ENCODE measurements around the gene C10orf62.

Gene C10orf62

DNA sequence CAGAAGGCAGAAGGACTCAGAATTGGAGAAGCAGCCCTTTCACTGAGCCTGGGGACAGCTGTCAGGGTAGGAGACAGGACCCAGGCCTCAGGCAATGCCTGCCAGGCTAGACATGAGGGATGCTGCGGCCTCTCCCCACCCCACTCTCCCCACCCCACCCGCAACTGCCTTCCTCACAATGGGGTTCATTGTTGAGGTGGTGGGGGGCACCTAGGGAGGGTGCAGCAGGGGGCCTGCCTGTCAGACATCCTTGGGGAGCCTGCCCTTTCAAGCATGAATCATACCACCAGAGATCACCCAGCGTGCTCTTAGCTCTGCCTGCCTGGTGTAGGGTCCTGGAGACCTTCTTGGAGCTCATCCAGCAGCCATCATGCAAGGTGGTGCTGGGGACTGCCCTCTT is at the start of gene C10orf62:
Gene C10orf62 (plus strand): TSS at position 243 of the 400 bp plus-strand sequence. CDS start 177 bp downstream, outside the sequence.
- ChIA-PET POLR2A (no interaction called here), CTCF (interaction anchor here (2.2 to 2.9 kb wide), 2 partner anchors 23 to 36 kb away, joined by 6 to 7 read pairs; no protein-coding TSS in a partner anchor)
- no peaks in the 10 kb centered on the region for H3K36me3 ChIP-seq (ENCODE audit: control insufficient read depth in 2 of 2, insufficient read depth in 1 of 2, low read length in 2 of 2)

GRCh38 chr10:97540669-97541500 is 48.6 kb upstream of the C10orf62 start:
- H3K9me3 ChIP-seq (ENCODE audit: control insufficient read depth, insufficient read depth, low read depth, low read length): no peaks in the 10 kb centered on the region
- ChIA-PET POLR2A (no interaction called here), CTCF (interaction anchor here (0.6 to 5.7 kb wide), 3 partner anchors 12 to 68 kb away, joined by 4 to 27 read pairs (median 4); no protein-coding TSS in a partner anchor)
- no peak overlapping the region for H3K4me3 ChIP-seq (ENCODE audit: low read depth, low read length)
- H3K27ac ChIP-seq (ENCODE audit: extremely low read depth, low read depth, low read length): no peak overlapping the region
- TF ChIP-seq, protein P1, sequence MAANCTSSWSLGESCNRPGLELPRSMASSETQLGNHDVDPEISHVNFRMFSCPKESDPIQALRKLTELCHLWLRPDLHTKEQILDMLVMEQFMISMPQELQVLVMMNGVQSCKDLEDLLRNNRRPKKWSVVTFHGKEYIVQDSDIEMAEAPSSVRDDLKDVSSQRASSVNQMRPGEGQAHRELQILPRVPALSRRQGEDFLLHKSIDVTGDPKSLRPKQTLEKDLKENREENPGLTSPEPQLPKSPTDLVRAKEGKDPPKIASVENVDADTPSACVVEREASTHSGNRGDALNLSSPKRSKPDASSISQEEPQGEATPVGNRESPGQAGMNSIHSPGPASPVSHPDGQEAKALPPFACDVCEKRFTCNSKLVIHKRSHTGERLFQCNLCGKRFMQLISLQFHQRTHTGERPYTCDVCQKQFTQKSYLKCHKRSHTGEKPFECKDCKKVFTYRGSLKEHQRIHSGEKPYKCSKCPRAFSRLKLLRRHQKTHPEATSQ (tag by site-specific recombination; IDR thresholded peaks at IDR 0.05): no peak
- peak; percentile 78 for TF ChIP-seq EGR2 (tag by site-specific recombination; IDR thresholded peaks at IDR 0.05; ENCODE audit: low read depth)
- TF ChIP-seq ZNF585B (tag by site-specific recombination; IDR thresholded peaks at IDR 0.05): no peak
- TF ChIP-seq REST (tag by site-specific recombination; IDR thresholded peaks at IDR 0.05): no peak
- peak; percentile 91 for TF ChIP-seq ZFHX2 (tag by site-specific recombination; conservative IDR thresholded peaks at IDR 0.05)
- TF ChIP-seq ZNF654 (tag by site-specific recombination; IDR thresholded peaks at IDR 0.05; ENCODE audit: low read depth): no peak
- peak; percentile 84 for TF ChIP-seq ZIC2 (tag by site-specific recombination; IDR thresholded peaks at IDR 0.05)
- TF ChIP-seq PRDM1 (tag by site-specific recombination; IDR thresholded peaks at IDR 0.05): no peak
- no peak for TF ChIP-seq ZNF121 (tag by site-specific recombination; IDR thresholded peaks at IDR 0.05)
- peaks cover 8% of the 10 kb centered on the region; the same call in 1 of the 2 replicates for H3K4me1 ChIP-seq (ENCODE audit: control insufficient read depth, insufficient read depth, low read length)
- no peaks in the 10 kb centered on the region for H3K36me3 ChIP-seq (ENCODE audit: control insufficient read depth in 2 of 2, insufficient read depth in 1 of 2, low read length in 2 of 2)

More for the DNA sequence above, at the start of gene C10orf62:
- H3K9me3 ChIP-seq (ENCODE audit: control insufficient read depth, insufficient read depth, low read depth, low read length): no peaks in the 10 kb centered on the region
- no peaks in the 10 kb centered on the region for H3K4me1 ChIP-seq (ENCODE audit: control insufficient read depth, insufficient read depth, low read length)
- no peak within 1 kb of the TSS for H3K27ac ChIP-seq (ENCODE audit: extremely low read depth, low read depth, low read length)
- TF ChIP-seq ZIC2 (tag by site-specific recombination; IDR thresholded peaks at IDR 0.05): peak; percentile 86
- TF ChIP-seq ZNF701 (tag by site-specific recombination; IDR thresholded peaks at IDR 0.05): no peak
- TF ChIP-seq GLIS1 (tag by site-specific recombination; IDR thresholded peaks at IDR 0.05): peak; percentile 67
- no peak within 1 kb of the TSS for H3K4me3 ChIP-seq (ENCODE audit: low read depth, low read length)

DNA sequence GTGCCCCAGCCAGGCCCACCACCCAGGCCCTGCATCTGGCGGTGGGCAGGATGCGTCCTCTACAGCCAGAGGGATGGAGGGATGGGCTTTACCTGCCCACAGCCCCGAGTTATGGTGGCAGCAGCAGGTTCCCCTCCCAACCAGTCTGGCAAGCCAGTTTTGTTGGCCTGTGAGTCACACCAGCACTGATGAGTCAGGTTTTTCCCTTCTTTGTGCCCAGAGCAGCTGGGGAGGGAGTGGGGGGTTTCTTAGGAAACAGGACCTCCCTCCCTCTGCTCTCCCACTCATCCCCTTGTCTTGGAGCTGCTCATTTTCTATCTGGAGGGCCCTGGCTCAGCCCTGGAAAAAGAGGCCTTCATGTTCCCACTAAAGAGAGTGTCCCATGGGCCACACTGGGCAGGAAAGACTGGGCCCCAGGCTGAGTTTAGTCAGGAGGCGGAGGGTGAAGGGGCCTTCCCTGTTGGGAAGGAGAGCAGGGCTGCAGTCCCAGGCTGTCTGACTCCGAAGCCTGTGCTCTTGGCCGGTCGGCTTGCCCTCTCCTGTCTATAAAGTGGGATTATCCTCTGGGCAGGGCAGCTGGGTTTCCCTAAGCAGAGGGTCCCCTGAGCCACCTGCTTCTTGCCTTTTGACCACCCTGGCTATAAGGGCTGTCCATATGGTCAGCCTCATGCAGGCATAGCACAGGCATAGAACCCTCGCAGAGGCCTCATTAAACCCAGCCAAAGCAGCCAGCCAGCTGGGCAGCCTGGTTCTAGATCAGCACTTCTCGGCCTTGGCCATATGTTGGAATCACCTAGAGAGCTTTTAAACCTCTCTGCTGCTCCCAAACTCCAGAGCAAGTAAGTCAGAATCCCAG is 47.1 kb upstream of the C10orf62 start:
- POLR2A ChIA-PET: interaction anchor here (0.7 kb wide), 1 partner anchor 1760 kb away, joined by 16 read pairs; no protein-coding TSS in a partner anchor
- H3K4me3 ChIP-seq (ENCODE audit: low read depth, low read length): no peak overlapping the region
- no peaks in the 10 kb centered on the region for H3K36me3 ChIP-seq (ENCODE audit: control insufficient read depth in 2 of 2, insufficient read depth in 1 of 2, low read length in 2 of 2)
- CTCF ChIA-PET: interaction anchor here (0.6 to 1.9 kb wide), 5 partner anchors 12 to 139 kb away, joined by 3 to 6 read pairs (median 3); no protein-coding TSS in a partner anchor
- H3K9me3 ChIP-seq (ENCODE audit: control insufficient read depth, insufficient read depth, low read depth, low read length): no peaks in the 10 kb centered on the region
- H3K4me1 ChIP-seq (ENCODE audit: control insufficient read depth, insufficient read depth, low read length): peaks cover 8% of the 10 kb centered on the region; the same call in 1 of the 2 replicates
- H3K27ac ChIP-seq (ENCODE audit: extremely low read depth, low read depth, low read length): peak overlapping the region; percentile 64
- no peak for TF ChIP-seq ZFP41 (tag by site-specific recombination; IDR thresholded peaks at IDR 0.05; ENCODE audit: borderline replicate concordance)
- TF ChIP-seq ZNF785 (tag by site-specific recombination; IDR thresholded peaks at IDR 0.05): no peak
- TF ChIP-seq BCL11B (tag by site-specific recombination; IDR thresholded peaks at IDR 0.05; ENCODE audit: low read depth): no peak
- peak; percentile 57 for TF ChIP-seq ZBTB17 (tag by site-specific recombination; IDR thresholded peaks at IDR 0.05)
- peak; percentile 86 for TF ChIP-seq ZNF366 (tag by site-specific recombination; conservative IDR thresholded peaks at IDR 0.05)
- TF ChIP-seq, protein P2, sequence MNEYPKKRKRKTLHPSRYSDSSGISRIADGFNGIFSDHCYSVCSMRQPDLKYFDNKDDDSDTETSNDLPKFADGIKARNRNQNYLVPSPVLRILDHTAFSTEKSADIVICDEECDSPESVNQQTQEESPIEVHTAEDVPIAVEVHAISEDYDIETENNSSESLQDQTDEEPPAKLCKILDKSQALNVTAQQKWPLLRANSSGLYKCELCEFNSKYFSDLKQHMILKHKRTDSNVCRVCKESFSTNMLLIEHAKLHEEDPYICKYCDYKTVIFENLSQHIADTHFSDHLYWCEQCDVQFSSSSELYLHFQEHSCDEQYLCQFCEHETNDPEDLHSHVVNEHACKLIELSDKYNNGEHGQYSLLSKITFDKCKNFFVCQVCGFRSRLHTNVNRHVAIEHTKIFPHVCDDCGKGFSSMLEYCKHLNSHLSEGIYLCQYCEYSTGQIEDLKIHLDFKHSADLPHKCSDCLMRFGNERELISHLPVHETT (tag by site-specific recombination; IDR thresholded peaks at IDR 0.05): peak; percentile 37; the same call in 1 of the 2 replicates
- TF ChIP-seq ZNF449 (tag by site-specific recombination; IDR thresholded peaks at IDR 0.05): peak; percentile 40; the same call in 1 of the 2 replicates
- 0 out of 2 replicates have a peak, but pooled peaks have one; percentile 10 for TF ChIP-seq ZBTB21 (tag by site-specific recombination; IDR thresholded peaks at IDR 0.05)
- TF ChIP-seq ZNF654 (tag by site-specific recombination; IDR thresholded peaks at IDR 0.05; ENCODE audit: low read depth): no peak
- TF ChIP-seq GLIS2 (tag by site-specific recombination; IDR thresholded peaks at IDR 0.05): peak; percentile 71

All from HEK293 (cell line).